ENCODE measurements around the gene HSD17B14. TPM values are rescaled to one million over a fixed set of nuclear protein-coding genes. Genes with fewer than 3 reads are reported as not detected.
"Not testable (repeated sequence)": the region's sequence is repeated elsewhere in the genome, so short reads cannot be mapped to it uniquely, and the experiment has no call there.

The HSD17B14 gene
- total RNA-seq, 2 donors from 2014 or later, result 43.0 to 81.0 TPM

DNA sequence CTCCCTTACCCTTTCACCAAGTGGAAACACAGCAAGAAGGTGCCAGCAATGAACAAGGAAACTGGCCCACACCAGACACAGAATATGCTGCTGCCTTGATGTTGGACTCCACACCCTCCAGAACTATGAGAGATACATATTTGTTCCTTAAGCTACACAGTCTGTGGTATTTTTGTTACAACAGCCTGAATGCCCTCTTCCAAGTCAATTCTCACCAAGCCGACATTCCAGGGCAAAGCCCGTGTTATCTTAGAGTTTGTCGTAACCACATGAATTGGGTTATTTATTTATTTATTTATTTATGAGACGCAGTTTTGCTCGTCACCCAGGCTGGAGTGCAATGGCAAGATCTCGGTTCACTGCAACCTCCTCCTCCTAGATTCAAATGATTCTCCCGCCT, 66.0 kb downstream of the HSD17B14 start:
- H3K4me3 ChIP-seq (ENCODE audit: low read length), result no peak overlapping the region
- no peaks in the 10 kb centered on the region for H3K4me1 ChIP-seq (ENCODE audit: control insufficient read depth, insufficient read depth, low read length)
- TF ChIP-seq, protein P1, sequence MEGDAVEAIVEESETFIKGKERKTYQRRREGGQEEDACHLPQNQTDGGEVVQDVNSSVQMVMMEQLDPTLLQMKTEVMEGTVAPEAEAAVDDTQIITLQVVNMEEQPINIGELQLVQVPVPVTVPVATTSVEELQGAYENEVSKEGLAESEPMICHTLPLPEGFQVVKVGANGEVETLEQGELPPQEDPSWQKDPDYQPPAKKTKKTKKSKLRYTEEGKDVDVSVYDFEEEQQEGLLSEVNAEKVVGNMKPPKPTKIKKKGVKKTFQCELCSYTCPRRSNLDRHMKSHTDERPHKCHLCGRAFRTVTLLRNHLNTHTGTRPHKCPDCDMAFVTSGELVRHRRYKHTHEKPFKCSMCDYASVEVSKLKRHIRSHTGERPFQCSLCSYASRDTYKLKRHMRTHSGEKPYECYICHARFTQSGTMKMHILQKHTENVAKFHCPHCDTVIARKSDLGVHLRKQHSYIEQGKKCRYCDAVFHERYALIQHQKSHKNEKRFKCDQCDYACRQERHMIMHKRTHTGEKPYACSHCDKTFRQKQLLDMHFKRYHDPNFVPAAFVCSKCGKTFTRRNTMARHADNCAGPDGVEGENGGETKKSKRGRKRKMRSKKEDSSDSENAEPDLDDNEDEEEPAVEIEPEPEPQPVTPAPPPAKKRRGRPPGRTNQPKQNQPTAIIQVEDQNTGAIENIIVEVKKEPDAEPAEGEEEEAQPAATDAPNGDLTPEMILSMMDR (conservative IDR thresholded peaks at IDR 0.05), result no peak
- H3K27ac Mint-ChIP-seq, result no peak overlapping the region
- H3K27ac ChIP-seq (ENCODE audit: low read depth, low read length), result no peak overlapping the region
- no peak for DNase-seq
- WGBS, 2 experiments (ENCODE audit: insufficient coverage in 1 of 2, insufficient read length in 1 of 2), result 79 to 80% methylated on average over 6 to 7 of the region's 7 CpGs
- H3K9me3 ChIP-seq (ENCODE audit: control insufficient read depth, low read length), result no peaks in the 10 kb centered on the region
- H3K36me3 Mint-ChIP-seq (ENCODE audit: low read depth), result no peaks in the 10 kb centered on the region
- H3K4me1 Mint-ChIP-seq, result no peaks in the 10 kb centered on the region
- H3K9ac ChIP-seq (ENCODE audit: extremely low read depth, low read length, poor library complexity, severe bottlenecking), result no peak overlapping the region
- H3K4me3 Mint-ChIP-seq, result no peak overlapping the region
- peaks cover 8% of the 10 kb centered on the region for H3K27me3 Mint-ChIP-seq (ENCODE audit: insufficient read depth)
- H3K36me3 ChIP-seq (ENCODE audit: control insufficient read depth, insufficient read depth, low read length), result no peaks in the 10 kb centered on the region
- no peaks in the 10 kb centered on the region for H3K27me3 ChIP-seq (ENCODE audit: control insufficient read depth, insufficient read depth, low read length, poor library complexity, severe bottlenecking)
- H3K9me3 Mint-ChIP-seq, result no peaks in the 10 kb centered on the region

DNA sequence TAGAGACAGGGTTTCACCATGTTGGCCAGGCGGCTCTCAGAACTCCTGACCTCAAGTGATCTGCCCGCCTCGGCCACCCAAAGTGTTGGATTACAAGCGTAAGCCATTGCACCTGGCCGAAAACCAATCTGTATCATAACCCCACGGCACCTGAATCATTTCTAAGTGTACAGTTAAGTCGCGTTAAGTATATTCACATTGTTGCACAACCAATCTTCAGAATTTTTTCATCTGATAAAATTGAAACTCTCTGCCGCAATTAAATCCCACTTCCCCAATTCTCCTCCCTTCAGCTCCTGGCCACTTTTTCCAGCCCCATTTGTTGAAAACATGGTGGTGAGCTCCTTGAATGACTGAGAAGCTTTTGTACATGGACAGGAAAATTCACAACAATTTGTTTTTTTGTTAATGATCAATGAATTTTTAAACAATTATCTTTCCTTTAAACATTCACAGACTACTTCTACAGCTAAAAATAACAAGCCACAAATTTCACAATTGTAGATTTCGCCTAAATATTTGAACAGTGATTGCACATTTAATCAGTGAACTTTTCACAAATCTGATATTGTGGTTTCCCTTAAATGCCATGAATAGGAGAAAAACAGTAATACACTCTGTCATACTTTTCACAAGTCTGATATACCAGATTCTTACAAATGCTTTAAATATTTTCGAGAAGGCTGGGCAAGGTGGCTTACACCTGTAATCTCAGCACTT, 67.1 kb downstream of the HSD17B14 start:
- no peaks in the 10 kb centered on the region for H3K9me3 Mint-ChIP-seq
- H3K36me3 ChIP-seq (ENCODE audit: control insufficient read depth, insufficient read depth, low read length), result no peaks in the 10 kb centered on the region
- WGBS, 2 experiments (ENCODE audit: insufficient coverage in 1 of 2, insufficient read length in 1 of 2), result 95 to 98% methylated on average over 8 to 11 of the region's 11 CpGs
- no peaks in the 10 kb centered on the region for H3K4me1 ChIP-seq (ENCODE audit: control insufficient read depth, insufficient read depth, low read length)
- H3K27me3 Mint-ChIP-seq (ENCODE audit: insufficient read depth), result peaks cover 17% of the 10 kb centered on the region
- no peaks in the 10 kb centered on the region for H3K9me3 ChIP-seq (ENCODE audit: control insufficient read depth, low read length)
- no peaks in the 10 kb centered on the region for H3K4me1 Mint-ChIP-seq
- no peaks in the 10 kb centered on the region for H3K36me3 Mint-ChIP-seq (ENCODE audit: low read depth)
- no peak overlapping the region for H3K9ac ChIP-seq (ENCODE audit: extremely low read depth, low read length, poor library complexity, severe bottlenecking)
- no peaks in the 10 kb centered on the region for H3K27me3 ChIP-seq (ENCODE audit: control insufficient read depth, insufficient read depth, low read length, poor library complexity, severe bottlenecking)
- TF ChIP-seq, protein P1 (conservative IDR thresholded peaks at IDR 0.05), result no peak
- H3K27ac ChIP-seq (ENCODE audit: low read depth, low read length), result no peak overlapping the region
- no peak overlapping the region for H3K4me3 ChIP-seq (ENCODE audit: low read length)
- H3K27ac Mint-ChIP-seq, result no peak overlapping the region
- no peak overlapping the region for H3K4me3 Mint-ChIP-seq
- DNase-seq, result no peak

- not testable (repeated sequence) for H3K4me1 ChIP-seq (ENCODE audit: control insufficient read depth, insufficient read depth, low read length); H3K27ac ChIP-seq (ENCODE audit: low read depth, low read length); H3K4me3 Mint-ChIP-seq; H3K27me3 ChIP-seq (ENCODE audit: control insufficient read depth, insufficient read depth, low read length, poor library complexity, severe bottlenecking); H3K9me3 Mint-ChIP-seq; H3K4me1 Mint-ChIP-seq; H3K36me3 ChIP-seq (ENCODE audit: control insufficient read depth, insufficient read depth, low read length); H3K27ac Mint-ChIP-seq; H3K4me3 ChIP-seq (ENCODE audit: low read length); H3K36me3 Mint-ChIP-seq (ENCODE audit: low read depth); H3K9ac ChIP-seq (ENCODE audit: extremely low read depth, low read length, poor library complexity, severe bottlenecking); DNase-seq; H3K9me3 ChIP-seq (ENCODE audit: control insufficient read depth, low read length)
- WGBS, 2 experiments (ENCODE audit: insufficient coverage in 1 of 2, insufficient read length in 1 of 2), result 44 to 65% methylated on average over 3 to 5 of the region's 6 CpGs
- peaks cover 24% of the 10 kb centered on the region for H3K27me3 Mint-ChIP-seq (ENCODE audit: insufficient read depth)
Measured at GRCh38 chr19:48768171-48768753, 68.0 kb downstream of the HSD17B14 start.

GRCh38 chr19:48765816-48766215, 70.5 kb downstream of the HSD17B14 start:
- H3K4me3 Mint-ChIP-seq; H3K27ac Mint-ChIP-seq; H3K9me3 ChIP-seq (ENCODE audit: control insufficient read depth, low read length); H3K4me1 ChIP-seq (ENCODE audit: control insufficient read depth, insufficient read depth, low read length); H3K9me3 Mint-ChIP-seq; H3K27me3 ChIP-seq (ENCODE audit: control insufficient read depth, insufficient read depth, low read length, poor library complexity, severe bottlenecking); H3K36me3 ChIP-seq (ENCODE audit: control insufficient read depth, insufficient read depth, low read length); H3K4me1 Mint-ChIP-seq; DNase-seq; H3K9ac ChIP-seq (ENCODE audit: extremely low read depth, low read length, poor library complexity, severe bottlenecking); H3K36me3 Mint-ChIP-seq (ENCODE audit: low read depth); H3K4me3 ChIP-seq (ENCODE audit: low read length); H3K27ac ChIP-seq (ENCODE audit: low read depth, low read length): not testable (repeated sequence)
- 73 to 100% methylated on average over 1 to 4 of the region's 5 CpGs for WGBS, 2 experiments (ENCODE audit: insufficient coverage in 1 of 2, insufficient read length in 1 of 2)
- H3K27me3 Mint-ChIP-seq (ENCODE audit: insufficient read depth), result peaks cover 46% of the 10 kb centered on the region

Other genes with a start within 250 kb of the HSD17B14 start
- not detected for gene SPACA4, start 229.7 kb downstream of the HSD17B14 start, total RNA-seq
- 1 to 10 TPM; 4.4 to 5.7 TPM for gene FAM83E, start 221.4 kb downstream of the HSD17B14 start, total RNA-seq
- gene RPL18, start 217.3 kb downstream of the HSD17B14 start, total RNA-seq, result 1,000 to 10,000 TPM; 1,531 to 1,574 TPM
- 100 to 1,000 TPM in 1 of 2 donors, 10 to 100 TPM in 1; 99.5 to 114 TPM for gene SPHK2, start 217.0 kb downstream of the HSD17B14 start, total RNA-seq
- gene DBP, start 199.1 kb downstream of the HSD17B14 start, total RNA-seq, result 10 to 100 TPM in 1 of 2 donors, 1 to 10 TPM in 1; 5.3 to 13.1 TPM
- gene CA11, start 190.3 kb downstream of the HSD17B14 start, total RNA-seq, result 10 to 100 TPM; 75.0 to 82.6 TPM
- gene NTN5, start 163.5 kb downstream of the HSD17B14 start, total RNA-seq, result 1 to 10 TPM; 1.2 to 1.4 TPM
- gene FUT2, start 140.5 kb downstream of the HSD17B14 start, total RNA-seq, result 10 to 100 TPM in 1 of 2 donors, 1 to 10 TPM in 1; 5.8 to 11.0 TPM
- gene MAMSTR, start 116.8 kb downstream of the HSD17B14 start, total RNA-seq, result 1 to 10 TPM; 1.9 to 2.3 TPM
- gene RASIP1, start 95.9 kb downstream of the HSD17B14 start, total RNA-seq, result 1 to 10 TPM; 3.4 to 5.2 TPM
- under 1 TPM; 0.22 to 0.80 TPM for gene IZUMO1, start 89.6 kb downstream of the HSD17B14 start, total RNA-seq
- 1 to 10 TPM; 5.4 to 6.3 TPM for gene FUT1, start 83.8 kb downstream of the HSD17B14 start, total RNA-seq
- not detected for gene FGF21, start 81.0 kb downstream of the HSD17B14 start, total RNA-seq
- gene BCAT2, start 25.5 kb downstream of the HSD17B14 start, total RNA-seq, result 100 to 1,000 TPM in 1 of 2 donors, 10 to 100 TPM in 1; 84.8 to 101 TPM
- gene PLEKHA4, start 32.1 kb upstream of the HSD17B14 start, total RNA-seq, result 1 to 10 TPM; 6.6 to 7.0 TPM
- 10 to 100 TPM; 41.5 to 45.0 TPM for gene PPP1R15A, start 35.9 kb upstream of the HSD17B14 start, total RNA-seq
- 1 to 10 TPM; 1.2 to 2.1 TPM for gene TULP2, start 62.3 kb upstream of the HSD17B14 start, total RNA-seq
- 100 to 1,000 TPM; 177 to 222 TPM for gene NUCB1, start 63.8 kb upstream of the HSD17B14 start, total RNA-seq
- gene DHDH, start 97.2 kb upstream of the HSD17B14 start, total RNA-seq, result 1 to 10 TPM in 1 of 2 donors, under 1 TPM in 1; 0.44 to 2.3 TPM
- 100 to 1,000 TPM; 172 to 184 TPM for gene BAX, start 118.4 kb upstream of the HSD17B14 start, total RNA-seq
- 1,000 to 10,000 TPM; 1,784 to 3,181 TPM for gene FTL, start 128.8 kb upstream of the HSD17B14 start, total RNA-seq
- 10 to 100 TPM; 63.5 to 69.1 TPM for gene GYS1, start 156.8 kb upstream of the HSD17B14 start, total RNA-seq
- 100 to 1,000 TPM; 101 to 112 TPM for gene RUVBL2, start 157.4 kb upstream of the HSD17B14 start, total RNA-seq
- under 1 TPM in 1 of 2 donors, not detected in 1; 0.59 TPM for gene LHB, start 180.6 kb upstream of the HSD17B14 start, total RNA-seq
- gene CGB3, start 187.8 kb upstream of the HSD17B14 start, total RNA-seq, result not detected
- gene CGB2, start 195.4 kb upstream of the HSD17B14 start, total RNA-seq, result under 1 TPM in 1 of 2 donors, not detected in 1; 0.57 TPM
- gene CGB1, start 200.4 kb upstream of the HSD17B14 start, total RNA-seq, result not detected
- under 1 TPM in 1 of 2 donors, not detected in 1; 0.44 TPM for gene CGB5, start 207.4 kb upstream of the HSD17B14 start, total RNA-seq
- not detected for gene CGB8, start 212.6 kb upstream of the HSD17B14 start, total RNA-seq
- 1 to 10 TPM; 1.5 to 2.9 TPM for gene CGB7, start 221.3 kb upstream of the HSD17B14 start, total RNA-seq
- 1 to 10 TPM; 5.0 to 8.9 TPM for gene NTF4, start 228.3 kb upstream of the HSD17B14 start, total RNA-seq
- gene KCNA7, start 236.2 kb upstream of the HSD17B14 start, total RNA-seq, result under 1 TPM in 1 of 2 donors, not detected in 1; 0.07 TPM
- 100 to 1,000 TPM; 284 to 292 TPM for gene SNRNP70, start 249.0 kb upstream of the HSD17B14 start, total RNA-seq